WTC11 (cell line): Measurements from ENCODE around the gene SCGB1A1. TPM values are rescaled to one million over a fixed set of nuclear protein-coding genes. Genes with fewer than 3 reads are reported as not detected.

Experiments
- ATAC-seq: fragments of 200-7000 bp; cut with Tn5 transposase; 2 replicates; pipeline ENCODE4 v1.10.0; 2021; ENCODE audit warnings: mild to moderate bottlenecking, moderate library complexity
- CTCF ChIA-PET: fragments of 300-600 bp; sonication (Branson Sonifier 250); formaldehyde crosslinking; loops from one replicate; lab custom pipeline; 2021; ENCODE audit warnings: antibody characterized with exemption; lab: Charles Lee
- POLR2A ChIA-PET: fragments of 350-600 bp; sonication (Branson Sonifier 250); formaldehyde crosslinking; loops from one replicate; lab custom pipeline; 2021; ENCODE audit warnings: antibody characterized with exemption; lab: Charles Lee
- DNase-seq: peaks from one replicate; pipeline ENCODE4 v3.0.0; 2021; ENCODE audit warnings: low spot score
- H3K27ac Mint-ChIP-seq: 2 replicates; pipeline ENCODE4 v1.8.0; 2021; ENCODE audit warnings: mixed read lengths
- H3K27me3 Mint-ChIP-seq: 2 replicates; pipeline ENCODE4 v1.8.0; 2021; ENCODE audit warnings: low read depth, mild to moderate bottlenecking, moderate library complexity, mixed read lengths
- H3K36me3 Mint-ChIP-seq: 2 replicates; pipeline ENCODE4 v1.8.0; 2021; ENCODE audit warnings: mixed read lengths
- H3K4me1 Mint-ChIP-seq: 2 replicates; pipeline ENCODE4 v1.8.0; 2022; ENCODE audit warnings: mixed read lengths
- H3K4me3 Mint-ChIP-seq: 2 replicates; pipeline ENCODE4 v1.8.0; 2021; ENCODE audit warnings: mild to moderate bottlenecking, moderate library complexity, mixed read lengths
- H3K9me3 Mint-ChIP-seq: 2 replicates; pipeline ENCODE4 v1.8.0; 2021; ENCODE audit warnings: mixed read lengths
- AFF4 ChIP-seq: sonication (generic); formaldehyde crosslinking; IDR thresholded peaks from 2 replicates; pipeline ENCODE4 v1.8.1; 2023; ENCODE audit warnings: mild to moderate bottlenecking, missing genetic modification reagents, borderline replicate concordance
- E2F1 ChIP-seq: sonication (generic); formaldehyde crosslinking; IDR thresholded peaks from 2 replicates; pipeline ENCODE4 v1.8.0; 2022; ENCODE audit warnings: mild to moderate bottlenecking, missing genetic modification reagents
- FOXJ3 ChIP-seq: sonication (generic); formaldehyde crosslinking; IDR thresholded peaks from 2 replicates; pipeline ENCODE4 v1.9.0; 2021; ENCODE audit warnings: missing genetic modification reagents, mild to moderate bottlenecking, borderline replicate concordance
- NR3C1 ChIP-seq: sonication (generic); formaldehyde crosslinking; conservative IDR thresholded peaks from 2 replicates; pipeline ENCODE4 v1.8.1; 2023; ENCODE audit warnings: low read depth, mild to moderate bottlenecking, missing genetic modification reagents
- PRDM15 ChIP-seq: sonication (generic); formaldehyde crosslinking; IDR thresholded peaks from 2 replicates; pipeline ENCODE4 v1.8.0; 2022; ENCODE audit warnings: missing genetic modification reagents
- SMAD3 ChIP-seq: sonication (generic); formaldehyde crosslinking; IDR thresholded peaks from 2 replicates; pipeline ENCODE4 v1.8.0; 2022; ENCODE audit warnings: missing genetic modification reagents, mild to moderate bottlenecking, borderline replicate concordance
- TEAD4 ChIP-seq: sonication (generic); formaldehyde crosslinking; IDR thresholded peaks from 2 replicates; pipeline ENCODE4 v1.8.0; 2022; ENCODE audit warnings: mild to moderate bottlenecking, missing genetic modification reagents
- TP53 ChIP-seq: sonication (generic); formaldehyde crosslinking; IDR thresholded peaks from 2 replicates; pipeline ENCODE4 v1.8.1; 2023; ENCODE audit warnings: mild to moderate bottlenecking, missing genetic modification reagents
- USF2 ChIP-seq: sonication (generic); formaldehyde crosslinking; IDR thresholded peaks from 2 replicates; pipeline ENCODE4 v1.8.1; 2023; ENCODE audit warnings: mild to moderate bottlenecking, missing genetic modification reagents, moderate library complexity
- total RNA-seq: library from RNA; stranded (reverse); gene quantifications from 3 replicates; pipeline ENCODE4 v1.2.3, GENCODE V29; 2021

Gene SCGB1A1
- total RNA-seq, 1 experiment from 2014 or later, result 1.2 TPM

GRCh38 chr11:62439785-62440602, 21.2 kb downstream of the SCGB1A1 start:
- no peak overlapping the region for H3K27ac Mint-ChIP-seq
- TF ChIP-seq NR3C1 (CRISPR knock-in tag), result no peak
- no peak for TF ChIP-seq FOXJ3
- no peak for TF ChIP-seq TEAD4
- TF ChIP-seq, all 79 proteins: peak for 0
- no peak for DNase-seq
- H3K4me3 Mint-ChIP-seq, result no peak overlapping the region
- POLR2A ChIA-PET, result interaction anchor here (1.3 kb wide), 1 partner anchor 12 kb away, joined by 3 read pairs; no protein-coding TSS in a partner anchor
- H3K9me3 Mint-ChIP-seq, result no peaks in the 10 kb centered on the region
- CTCF ChIA-PET, result interaction anchor here (2.3 kb wide), 1 partner anchor 15 kb away, joined by 10 read pairs; no protein-coding TSS in a partner anchor
- no peaks in the 10 kb centered on the region for H3K36me3 Mint-ChIP-seq
- no peak for ATAC-seq
- peaks cover 14% of the 10 kb centered on the region for H3K4me1 Mint-ChIP-seq
- no peaks in the 10 kb centered on the region for H3K27me3 Mint-ChIP-seq

GRCh38 chr11:62443390-62444235, 24.8 kb downstream of the SCGB1A1 start:
- Mint-ChIP-seq H3K27ac (no peak overlapping the region), H3K36me3 (no peaks in the 10 kb centered on the region), H3K4me3 (0 out of 2 replicates have a peak overlapping the region, but pooled peaks have one; percentile 28), H3K9me3 (no peaks in the 10 kb centered on the region), H3K27me3 (no peaks in the 10 kb centered on the region), H3K4me1 (peaks cover 14% of the 10 kb centered on the region)
- DNase-seq, result no peak
- no peak for TF ChIP-seq TP53 (CRISPR knock-in tag)
- TF ChIP-seq USF2 (CRISPR knock-in tag), result no peak
- no peak for TF ChIP-seq AFF4 (CRISPR knock-in tag)
- no peak for TF ChIP-seq E2F1
- TF ChIP-seq PRDM15 (CRISPR knock-in tag), result no peak
- no peak for TF ChIP-seq SMAD3 (CRISPR knock-in tag)
- ChIA-PET CTCF (interaction anchor here (0.8 to 2.1 kb wide), 6 partner anchors 14 to 148 kb away, joined by 3 to 35 read pairs (median 10); partner anchors contain the start of gene TUT1), POLR2A (no interaction called here)
- no peak for ATAC-seq
